HG03066 (cell line): ENCODE results near the gene GP1BB.

Experiments
- ATAC-seq: cut with Tn5 transposase; IDR thresholded peaks from one replicate; pipeline ENCODE4 v1.9.1; 2021; ENCODE audit warnings: low read depth; ENCODE audit not compliant: unreplicated experiment

Gene GP1BB

DNA sequence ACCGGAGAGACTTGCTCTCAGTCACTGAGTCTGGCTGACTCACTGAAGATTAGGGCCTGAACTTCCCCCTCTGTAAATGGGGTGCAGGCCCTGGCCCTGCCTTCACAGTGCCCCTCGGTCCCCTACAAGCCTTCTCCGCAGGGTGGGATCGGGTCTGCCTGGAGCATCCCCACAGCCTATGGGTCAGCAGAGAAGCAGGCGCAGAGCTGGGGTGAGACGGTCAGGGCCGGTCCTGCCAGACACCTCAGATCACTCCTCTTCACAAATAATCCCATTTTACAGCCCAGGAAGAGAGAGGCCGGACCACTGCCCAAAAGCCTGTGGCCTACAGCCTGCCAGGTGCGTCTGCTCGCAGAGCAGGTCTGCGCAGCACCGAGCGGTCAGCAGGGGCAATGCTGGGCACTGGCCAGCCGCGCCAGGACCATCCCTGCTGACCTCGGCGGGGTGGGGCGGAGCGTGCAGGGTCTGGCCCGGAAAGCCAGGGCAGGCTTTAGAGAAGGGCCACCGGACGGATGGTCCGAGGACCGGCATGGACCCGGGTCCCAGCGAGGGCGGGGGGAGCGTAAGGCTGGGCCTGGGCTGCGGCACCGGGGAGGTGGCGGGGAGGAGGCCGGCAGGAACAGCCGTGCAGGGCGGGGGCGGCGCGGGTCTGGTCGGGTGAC, 9.6 kb upstream of the GP1BB start:
- ATAC-seq, result no peak

DNA sequence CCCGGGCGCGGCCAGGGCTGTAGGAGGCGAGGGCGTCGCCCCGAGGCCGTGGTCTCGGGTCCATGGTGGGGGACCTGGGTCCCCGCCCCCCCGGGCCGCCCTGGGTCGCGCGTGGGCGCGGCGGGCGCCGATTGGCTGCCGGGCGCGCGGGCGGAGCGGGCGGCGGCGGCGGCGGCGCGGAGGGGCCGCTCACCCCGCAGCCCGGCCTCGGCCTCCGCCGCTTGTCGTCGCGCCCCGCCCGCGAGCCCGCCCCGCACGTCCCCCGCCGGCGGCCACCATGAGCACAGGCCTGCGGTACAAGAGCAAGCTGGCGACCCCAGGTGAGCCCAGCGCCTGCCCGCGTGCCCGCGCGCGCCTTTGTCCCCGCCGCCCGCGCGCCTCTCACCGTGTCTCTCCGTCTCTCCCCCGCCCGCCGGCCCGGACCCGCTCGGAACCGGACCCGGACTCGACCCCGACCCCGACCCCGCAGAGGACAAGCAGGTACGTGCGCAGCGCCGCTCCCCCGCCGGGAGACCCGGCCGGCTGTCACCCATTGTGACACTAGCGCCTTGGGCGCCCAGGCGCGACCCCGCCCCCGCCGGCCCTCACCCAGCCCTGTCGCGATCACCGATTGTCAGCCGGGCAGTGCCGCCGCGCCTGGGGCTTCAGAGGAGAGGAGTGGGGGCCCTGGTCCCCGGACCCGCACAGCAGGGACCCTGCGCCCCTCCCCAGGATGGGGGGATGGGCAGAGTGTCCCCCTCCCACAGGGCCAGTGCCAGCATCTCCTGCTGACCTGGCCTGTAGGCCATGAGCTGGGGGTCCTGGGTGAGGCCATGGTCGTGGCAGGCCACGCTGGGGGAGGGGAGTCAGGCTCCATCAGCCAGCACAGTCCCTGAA, 8.8 kb upstream of the GP1BB start, which contains the start of gene SEPTIN5:
Gene SEPTIN5, plus strand, starts transcription at position 192 of the 876 bp plus-strand sequence. Its CDS starts 86 bp downstream, at position 278.
- ATAC-seq, result no peak

DNA sequence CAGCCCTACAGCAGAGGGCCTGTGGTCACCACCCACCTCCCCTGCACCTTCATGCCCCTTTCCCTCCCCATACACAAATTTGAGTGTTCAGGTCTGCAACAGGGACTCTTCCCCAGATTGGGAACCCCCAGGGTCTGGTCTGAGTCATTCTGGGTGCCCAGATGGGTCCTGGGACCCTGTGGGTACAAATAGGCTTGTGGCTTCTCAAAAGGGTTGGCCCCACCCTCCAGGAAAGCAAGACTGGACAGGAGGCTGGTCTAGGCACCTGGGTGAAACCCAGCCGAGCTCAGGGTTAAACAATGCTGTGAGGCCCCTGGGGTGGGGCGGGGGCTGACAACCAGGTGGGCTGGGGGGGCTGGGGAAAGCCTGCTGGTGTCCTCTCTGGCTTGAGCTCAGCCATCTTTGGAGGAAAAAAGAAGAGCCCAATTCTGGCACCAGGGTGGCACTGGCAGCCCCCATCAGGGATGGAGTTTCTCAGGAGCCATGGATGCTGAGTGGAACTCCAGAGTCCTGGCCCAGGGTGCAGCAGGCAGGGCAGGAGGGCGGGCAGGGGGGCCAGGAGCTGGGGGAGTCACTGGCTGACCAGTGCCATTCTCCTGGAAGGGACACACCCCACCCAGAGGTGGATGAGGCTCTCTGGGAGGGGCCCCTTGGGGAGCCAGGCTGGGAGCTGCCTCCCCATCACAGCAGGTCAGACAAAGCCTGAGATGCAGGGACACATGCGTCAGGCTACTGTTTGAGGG, 8.0 kb upstream of the GP1BB start:
- no peak for ATAC-seq

DNA sequence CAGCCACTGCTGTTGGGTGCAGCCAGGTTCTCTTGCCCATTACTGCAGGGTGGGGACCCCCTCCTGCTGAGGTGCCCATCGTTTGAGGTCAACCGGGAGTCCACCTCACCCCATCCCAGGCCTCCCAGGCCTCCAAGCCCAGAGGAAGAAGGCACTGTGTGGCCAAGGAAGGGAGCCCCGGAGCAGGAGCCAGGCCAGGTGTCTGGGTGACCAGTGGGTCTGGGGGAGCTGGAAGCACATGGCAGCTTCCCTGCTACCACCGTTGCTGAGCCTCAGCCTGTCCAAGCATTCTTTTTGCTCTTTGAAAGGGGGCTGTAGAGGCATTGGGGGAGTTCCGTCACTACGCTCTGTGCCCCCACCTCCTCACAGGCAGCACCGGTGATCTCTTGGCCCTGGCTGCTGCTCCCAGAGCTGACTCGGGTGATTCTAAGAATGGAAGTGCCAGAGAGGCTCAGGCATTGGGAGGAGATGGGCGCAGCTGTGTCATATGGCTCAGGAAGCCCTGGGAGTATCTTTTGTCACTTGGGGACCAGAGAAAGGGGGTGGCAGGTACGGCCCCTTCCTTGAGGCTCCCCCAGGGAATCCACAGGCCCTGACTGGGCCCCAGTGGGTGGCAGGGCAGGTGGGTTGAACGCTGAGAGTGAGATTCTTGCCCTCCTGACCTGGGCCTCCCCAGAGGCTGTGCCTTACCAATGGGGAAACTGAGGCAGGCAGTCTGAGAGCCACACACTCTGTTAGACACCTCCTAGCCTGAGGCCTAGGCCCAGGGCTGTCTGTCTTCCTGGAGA, 7.1 kb upstream of the GP1BB start:
- no peak for ATAC-seq

DNA sequence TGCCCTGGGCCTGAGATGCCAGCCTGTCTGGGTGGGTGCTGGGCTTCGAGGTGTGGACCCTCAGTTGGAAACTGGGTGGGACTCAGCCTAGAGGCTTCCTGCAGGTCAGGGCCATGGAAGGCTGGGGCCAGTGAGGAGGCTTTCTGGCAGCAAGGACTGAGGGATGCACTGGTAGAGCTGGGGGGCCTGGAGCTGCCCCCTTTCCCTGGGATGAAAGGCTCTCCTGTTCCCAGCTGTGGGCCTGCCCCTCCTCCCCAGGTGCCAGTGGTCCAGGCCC, 6.6 kb upstream of the GP1BB start:
- ATAC-seq, result no peak

DNA sequence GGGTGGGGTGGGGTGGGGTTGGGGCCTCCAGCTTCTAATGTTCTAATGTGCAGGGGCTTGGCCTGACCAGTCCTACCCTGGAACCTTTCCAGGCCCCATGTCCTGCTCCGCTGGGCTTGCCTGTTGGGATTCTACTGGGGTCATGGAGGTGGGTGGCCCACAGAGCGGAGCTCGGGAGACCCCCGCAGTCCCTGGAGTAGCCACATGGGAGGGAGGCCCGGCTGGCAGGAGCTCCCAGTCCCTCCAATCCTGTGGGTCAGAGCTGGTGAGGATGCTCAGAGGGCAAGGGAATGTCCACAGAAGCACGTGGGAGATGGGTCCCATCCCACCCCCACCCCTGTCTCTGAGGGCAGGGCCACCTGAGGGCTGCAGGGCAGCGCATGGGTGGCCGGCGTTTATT, 6.2 kb upstream of the GP1BB start:
- no peak for ATAC-seq

DNA sequence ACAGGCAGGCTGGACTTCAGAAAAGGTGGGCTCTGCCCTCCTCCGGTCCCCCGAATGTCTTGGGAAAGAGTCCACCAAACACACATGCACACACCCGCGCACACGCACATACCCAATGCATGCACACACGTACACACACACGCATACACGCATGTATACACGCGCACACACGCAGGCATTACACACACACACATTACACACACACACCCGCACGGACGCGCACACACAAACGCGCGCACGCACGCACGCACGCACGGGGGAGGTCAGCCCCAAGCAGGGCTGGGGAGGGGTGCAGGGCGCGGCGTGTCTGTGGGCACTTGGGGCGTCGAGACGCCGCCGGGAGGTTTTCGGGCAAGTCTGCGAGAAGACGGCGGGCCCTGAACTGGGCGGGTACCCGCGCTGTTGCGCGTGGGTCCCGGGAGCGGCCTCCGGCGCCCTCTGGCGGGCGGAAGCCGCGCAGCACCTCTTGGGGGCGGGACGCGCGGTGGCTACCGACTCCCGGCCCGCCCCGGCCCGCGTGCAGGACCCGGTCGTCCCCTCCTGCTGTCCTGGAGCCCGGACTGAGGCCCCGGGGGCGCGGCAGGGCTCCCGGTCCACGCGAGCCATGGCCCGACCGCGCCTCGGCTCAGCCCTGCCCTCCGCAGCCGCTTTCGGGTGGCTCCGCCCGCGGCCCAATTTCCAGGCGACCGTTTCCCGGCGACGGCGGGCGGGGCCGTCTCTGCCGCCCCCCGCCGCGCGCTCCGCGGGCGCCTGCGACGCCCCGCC, 5.5 kb upstream of the GP1BB start:
- no peak for ATAC-seq

DNA sequence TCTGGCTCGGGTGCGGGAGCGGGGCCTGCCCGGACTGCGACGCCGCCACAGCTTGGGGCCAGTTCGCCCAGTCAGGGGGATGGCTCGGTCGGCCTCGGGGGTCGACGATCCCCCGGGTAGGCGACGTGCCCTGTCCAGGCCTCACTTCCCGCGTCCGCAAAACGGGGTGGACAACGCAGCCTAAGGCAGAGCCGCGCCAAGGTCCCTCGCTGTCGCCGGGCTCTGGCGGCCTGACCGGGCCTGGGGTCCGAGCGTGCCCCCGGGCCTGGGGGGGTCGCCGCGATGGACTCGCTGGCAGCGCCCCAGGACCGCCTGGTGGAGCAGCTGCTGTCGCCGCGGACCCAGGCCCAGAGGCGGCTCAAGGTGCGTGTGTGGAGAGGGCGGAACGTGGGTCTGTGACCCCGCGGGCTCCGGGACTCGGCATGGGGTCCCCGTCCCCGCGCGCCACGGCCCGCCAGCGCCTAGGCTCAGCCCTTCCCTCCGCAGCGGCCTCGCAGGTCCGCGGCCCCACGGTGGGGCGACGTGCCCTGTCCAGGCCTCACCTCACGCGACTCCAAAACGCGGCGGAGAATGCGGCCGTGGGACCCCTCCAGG, 4.8 kb upstream of the GP1BB start:
- no peak for ATAC-seq

DNA sequence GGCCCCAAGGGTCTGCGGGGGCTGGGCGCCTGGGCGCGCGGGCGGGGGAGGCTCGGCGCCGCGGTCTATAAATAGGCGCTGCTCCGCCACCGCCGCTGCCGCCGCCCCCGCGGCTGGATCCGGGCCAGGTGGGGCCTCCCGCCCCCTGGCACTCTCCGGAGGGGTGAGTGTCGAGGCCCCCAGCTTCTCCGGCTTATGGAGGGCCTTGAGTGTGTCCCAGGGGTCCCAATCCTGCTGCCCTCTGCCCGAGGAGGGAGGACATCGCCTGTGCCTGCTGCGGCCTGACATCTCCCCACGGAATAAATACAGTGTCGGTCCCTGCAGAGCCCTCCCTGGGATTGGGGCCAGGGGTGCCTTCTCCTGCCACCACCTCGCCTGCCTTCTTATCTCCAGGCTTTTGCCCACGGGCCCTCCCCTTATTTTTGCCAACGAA, 4.3 kb upstream of the GP1BB start:
- no peak for ATAC-seq

DNA sequence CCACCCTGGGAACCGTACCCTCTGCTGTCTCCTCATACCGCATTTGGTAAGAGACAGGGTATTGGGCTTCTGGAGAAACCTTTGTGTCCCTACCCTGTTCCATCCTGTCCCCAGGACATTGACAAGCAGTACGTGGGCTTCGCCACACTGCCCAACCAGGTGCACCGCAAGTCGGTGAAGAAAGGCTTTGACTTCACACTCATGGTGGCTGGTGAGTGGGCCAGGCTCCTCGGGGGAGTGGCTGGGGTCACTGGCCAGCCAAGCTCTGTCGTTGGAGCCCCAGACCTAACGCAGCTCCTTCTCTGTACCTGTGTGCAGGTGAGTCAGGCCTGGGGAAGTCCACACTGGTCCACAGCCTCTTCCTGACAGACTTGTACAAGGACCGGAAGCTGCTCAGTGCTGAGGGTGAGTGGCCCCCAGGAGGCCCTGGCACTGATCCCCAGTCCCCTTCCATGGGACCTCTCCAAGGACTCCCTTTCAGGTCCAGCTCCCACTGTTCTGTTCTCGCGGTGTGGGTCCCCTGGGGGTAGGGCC, 3.8 kb upstream of the GP1BB start:
- ATAC-seq, result no peak

DNA sequence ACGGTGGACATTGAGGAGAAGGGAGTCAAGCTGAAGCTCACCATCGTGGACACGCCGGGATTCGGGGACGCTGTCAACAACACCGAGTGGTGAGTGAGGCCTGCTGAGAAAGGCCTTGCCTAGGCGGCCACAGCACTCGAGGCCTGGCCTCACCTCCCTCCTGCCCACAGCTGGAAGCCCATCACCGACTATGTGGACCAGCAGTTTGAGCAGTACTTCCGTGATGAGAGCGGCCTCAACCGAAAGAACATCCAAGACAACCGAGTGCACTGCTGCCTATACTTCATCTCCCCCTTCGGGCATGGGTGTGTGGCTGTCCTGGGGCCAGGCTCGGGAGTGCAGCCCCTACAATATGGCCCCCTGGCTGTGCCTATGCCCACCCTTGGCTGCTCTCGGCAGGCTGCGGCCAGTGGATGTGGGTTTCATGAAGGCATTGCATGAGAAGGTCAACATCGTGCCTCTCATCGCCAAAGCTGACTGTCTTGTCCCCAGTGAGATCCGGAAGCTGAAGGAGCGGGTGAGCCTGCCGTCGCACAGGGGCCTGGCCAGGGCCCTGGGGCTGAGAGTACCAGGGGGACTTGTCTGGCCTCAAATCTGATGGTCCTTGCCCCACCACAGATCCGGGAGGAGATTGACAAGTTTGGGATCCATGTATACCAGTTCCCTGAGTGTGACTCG, 3.0 kb upstream of the GP1BB start:
- no peak for ATAC-seq

DNA sequence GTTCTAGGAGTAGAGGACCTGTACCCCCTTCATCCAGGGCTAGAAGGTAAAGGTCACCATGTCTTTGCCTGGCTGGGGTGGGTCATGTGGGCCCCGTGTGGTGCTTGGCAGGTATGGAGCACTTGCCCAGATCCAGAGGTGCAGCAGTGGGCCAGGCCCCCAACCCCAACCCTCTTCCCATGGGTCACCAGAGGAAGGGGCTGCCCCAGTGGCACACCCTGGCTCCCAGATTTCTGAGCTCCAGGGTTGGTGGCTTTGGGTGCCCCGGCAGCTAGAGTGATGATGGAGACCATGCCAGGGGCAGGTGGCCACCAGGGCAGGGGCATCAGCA, 2.4 kb upstream of the GP1BB start:
- no peak for ATAC-seq

DNA sequence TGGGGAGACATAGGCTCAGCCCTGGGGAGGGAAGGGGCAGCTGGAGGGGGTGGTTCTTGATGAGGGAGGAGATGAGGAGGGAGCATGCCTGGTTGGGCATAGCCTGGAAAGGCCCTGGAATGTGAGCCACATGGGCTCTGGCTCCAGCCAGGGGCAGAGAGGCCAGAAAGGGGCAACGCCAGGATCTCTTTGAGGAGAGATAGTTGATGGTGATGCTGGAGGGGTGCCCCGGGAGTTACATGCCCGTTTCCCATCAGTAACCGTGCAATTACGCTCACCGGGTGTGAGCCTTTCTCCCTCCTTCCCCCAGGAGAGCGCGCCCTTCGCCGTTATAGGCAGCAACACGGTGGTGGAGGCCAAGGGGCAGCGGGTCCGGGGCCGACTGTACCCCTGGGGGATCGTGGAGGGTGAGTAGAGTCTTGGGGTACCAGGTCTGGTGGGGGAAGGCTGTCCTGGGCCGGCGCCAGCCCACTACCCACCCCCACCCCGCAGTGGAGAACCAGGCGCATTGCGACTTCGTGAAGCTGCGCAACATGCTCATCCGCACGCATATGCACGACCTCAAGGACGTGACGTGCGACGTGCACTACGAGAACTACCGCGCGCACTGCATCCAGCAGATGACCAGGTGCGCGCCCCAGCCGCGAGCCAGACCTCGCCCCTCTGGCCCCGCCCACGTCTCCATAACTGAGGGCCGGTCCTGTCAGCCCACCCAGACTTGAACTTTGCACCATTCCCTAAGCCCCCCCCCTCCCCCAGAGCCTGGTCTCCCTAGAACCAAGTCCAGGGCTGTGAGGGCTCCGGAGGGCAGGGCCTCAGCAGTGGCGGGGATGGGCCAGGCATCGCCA, 1.8 kb upstream of the GP1BB start:
- no peak for ATAC-seq

DNA sequence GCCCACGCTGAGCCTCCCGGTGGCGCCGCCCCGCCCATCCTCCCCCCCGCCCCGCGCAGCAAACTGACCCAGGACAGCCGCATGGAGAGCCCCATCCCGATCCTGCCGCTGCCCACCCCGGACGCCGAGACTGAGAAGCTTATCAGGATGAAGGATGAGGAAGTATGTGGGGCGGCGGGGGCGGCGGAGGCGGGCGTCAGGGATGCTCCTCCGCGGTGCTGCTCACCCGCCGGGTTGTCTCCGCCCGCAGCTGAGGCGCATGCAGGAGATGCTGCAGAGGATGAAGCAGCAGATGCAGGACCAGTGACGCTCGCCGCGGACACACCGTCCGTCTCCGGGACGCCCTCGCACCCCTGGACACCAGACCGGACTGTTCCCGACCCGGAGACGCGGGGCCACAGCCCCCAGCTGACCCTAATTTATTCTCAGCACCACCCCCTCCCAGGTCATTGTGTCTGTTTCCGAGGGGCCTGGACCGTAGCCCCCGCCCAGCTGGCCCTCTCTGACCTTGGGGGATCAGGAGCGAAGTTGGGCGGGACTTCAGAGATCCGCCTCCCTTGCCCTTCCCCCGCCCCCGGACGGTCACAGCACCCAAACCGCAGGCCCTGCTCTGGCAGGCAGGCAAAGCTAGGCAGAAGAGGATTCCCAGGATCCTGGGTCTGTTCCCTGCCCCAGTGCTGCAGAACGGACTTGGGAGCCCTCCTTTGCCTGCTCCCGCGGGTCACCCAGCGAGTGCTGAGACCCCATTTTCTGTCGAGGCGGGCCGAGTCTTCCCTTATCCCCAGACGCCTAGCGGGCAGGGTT, 959 bp upstream of the GP1BB start:
- no peak for ATAC-seq

DNA sequence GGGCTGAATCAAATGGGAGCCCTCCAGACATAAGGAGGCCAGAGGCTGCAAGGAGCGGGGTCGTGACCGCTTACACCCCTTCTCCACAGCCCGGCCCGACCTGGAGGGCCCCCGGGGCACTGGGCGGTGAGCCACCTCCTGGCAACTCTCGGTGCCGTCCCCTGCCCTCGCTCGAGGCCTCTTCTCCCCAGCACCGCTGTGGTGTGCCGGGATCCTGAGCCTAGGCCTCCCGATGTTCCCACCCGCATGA, 432 bp upstream of the GP1BB start:
- ATAC-seq, result no peak

DNA sequence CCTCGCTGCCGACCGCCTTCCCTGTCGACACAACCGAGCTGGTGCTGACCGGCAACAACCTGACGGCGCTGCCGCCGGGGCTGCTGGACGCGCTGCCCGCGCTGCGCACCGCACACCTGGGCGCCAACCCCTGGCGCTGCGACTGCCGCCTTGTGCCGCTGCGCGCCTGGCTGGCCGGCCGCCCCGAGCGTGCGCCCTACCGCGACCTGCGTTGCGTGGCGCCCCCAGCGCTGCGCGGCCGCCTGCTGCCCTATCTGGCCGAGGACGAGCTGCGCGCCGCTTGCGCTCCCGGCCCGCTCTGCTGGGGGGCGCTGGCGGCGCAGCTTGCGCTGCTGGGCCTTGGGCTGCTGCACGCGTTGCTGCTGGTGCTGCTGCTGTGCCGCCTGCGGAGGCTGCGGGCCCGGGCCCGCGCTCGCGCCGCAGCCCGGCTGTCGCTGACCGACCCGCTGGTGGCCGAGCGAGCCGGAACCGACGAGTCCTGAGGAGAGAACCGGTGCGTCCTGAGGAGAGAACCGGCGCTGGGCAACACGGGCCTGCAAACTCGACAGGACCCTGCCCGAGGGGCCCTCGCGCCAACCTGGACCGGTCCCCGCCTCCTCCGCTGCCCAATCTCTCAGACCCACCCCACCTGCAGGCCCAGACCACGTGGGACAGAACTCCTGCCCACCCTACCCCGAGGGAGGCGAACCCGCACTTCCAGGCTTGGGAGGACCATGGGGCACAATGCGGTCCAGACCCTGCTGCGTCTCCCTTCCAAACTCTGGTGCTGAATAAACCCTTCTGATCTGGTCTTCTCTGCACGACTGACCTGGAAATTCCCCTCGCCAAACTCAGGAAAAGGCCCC, 866 bp downstream of the GP1BB start:
- no peak for ATAC-seq
